ENCODE data around the gene VIP.

VIP gene

GRCh38 chr6:152736687-152737273 lies 13.8 kb upstream of the VIP start:
- Histone ChIP-seq H3K9me3 (ENCODE audit: control insufficient read depth, insufficient read depth, low read length) (no peaks in the 10 kb centered on the region), H3K4me3 (ENCODE audit: low read length) (no peak overlapping the region), H3K36me3 (ENCODE audit: control insufficient read depth, low read length) (no peaks in the 10 kb centered on the region), H3F3A (ENCODE audit: control insufficient read depth, insufficient read depth) (no peaks in the 10 kb centered on the region), H3K27me3 (ENCODE audit: control insufficient read depth, low read length) (peaks cover 3% of the 10 kb centered on the region; the same call in 1 of the 2 replicates), H3K79me2 (ENCODE audit: control insufficient read depth, low read length) (no peaks in the 10 kb centered on the region), H3K4me2 (ENCODE audit: low read length) (no peak overlapping the region), H3K27ac (ENCODE audit: low read depth, low read length) (no peak overlapping the region), H3K9me2 (replicated peaks; ENCODE audit: control insufficient read depth, low read length) (no peaks in the 10 kb centered on the region), H3K4me1 (ENCODE audit: control insufficient read depth, low read length) (no peaks in the 10 kb centered on the region), H4K20me1 (ENCODE audit: control insufficient read depth, insufficient read depth, low read depth, low read length) (no peaks in the 10 kb centered on the region)
- no peak for TF ChIP-seq EZH2phosphoT487 (IDR thresholded peaks at IDR 0.05; ENCODE audit: borderline replicate concordance, low read length)
- no peak for TF ChIP-seq CTCF (IDR thresholded peaks at IDR 0.05; ENCODE audit: low read depth, low read length, poor library complexity, severe bottlenecking)

- H3K4me3 ChIP-seq (ENCODE audit: low read length): no peak overlapping the region
- no peak overlapping the region for H3K27ac ChIP-seq (ENCODE audit: low read depth, low read length)
- no peaks in the 10 kb centered on the region for H3K9me3 ChIP-seq (ENCODE audit: control insufficient read depth, insufficient read depth, low read length)
- no peaks in the 10 kb centered on the region for H3K79me2 ChIP-seq (ENCODE audit: control insufficient read depth, low read length)
- TF ChIP-seq EZH2phosphoT487 (IDR thresholded peaks at IDR 0.05; ENCODE audit: borderline replicate concordance, low read length): no peak
- no peak for TF ChIP-seq CTCF (IDR thresholded peaks at IDR 0.05; ENCODE audit: low read depth, low read length, poor library complexity, severe bottlenecking)
- H3K27me3 ChIP-seq (ENCODE audit: control insufficient read depth, low read length): no peaks in the 10 kb centered on the region
- H3K36me3 ChIP-seq (ENCODE audit: control insufficient read depth, low read length): no peaks in the 10 kb centered on the region
- H3F3A ChIP-seq (ENCODE audit: control insufficient read depth, insufficient read depth): no peaks in the 10 kb centered on the region
- H3K4me1 ChIP-seq (ENCODE audit: control insufficient read depth, low read length): no peaks in the 10 kb centered on the region
- H3K9me2 ChIP-seq (replicated peaks; ENCODE audit: control insufficient read depth, low read length): no peaks in the 10 kb centered on the region
- H4K20me1 ChIP-seq (ENCODE audit: control insufficient read depth, insufficient read depth, low read depth, low read length): no peaks in the 10 kb centered on the region
- no peak overlapping the region for H3K4me2 ChIP-seq (ENCODE audit: low read length)
Measured at GRCh38 chr6:152745509-152746171, 5.0 kb upstream of the VIP start.

GRCh38 chr6:152746172-152746553 lies 4.4 kb upstream of the VIP start:
- Histone ChIP-seq H3K4me2 (ENCODE audit: low read length) (no peak overlapping the region), H3K79me2 (ENCODE audit: control insufficient read depth, low read length) (no peaks in the 10 kb centered on the region), H3F3A (ENCODE audit: control insufficient read depth, insufficient read depth) (no peaks in the 10 kb centered on the region), H3K9me3 (ENCODE audit: control insufficient read depth, insufficient read depth, low read length) (no peaks in the 10 kb centered on the region), H3K9me2 (replicated peaks; ENCODE audit: control insufficient read depth, low read length) (no peaks in the 10 kb centered on the region), H3K4me3 (ENCODE audit: low read length) (no peak overlapping the region), H3K27me3 (ENCODE audit: control insufficient read depth, low read length) (no peaks in the 10 kb centered on the region), H4K20me1 (ENCODE audit: control insufficient read depth, insufficient read depth, low read depth, low read length) (no peaks in the 10 kb centered on the region), H3K36me3 (ENCODE audit: control insufficient read depth, low read length) (no peaks in the 10 kb centered on the region), H3K27ac (ENCODE audit: low read depth, low read length) (no peak overlapping the region), H3K4me1 (ENCODE audit: control insufficient read depth, low read length) (no peaks in the 10 kb centered on the region)
- TF ChIP-seq EZH2phosphoT487 (IDR thresholded peaks at IDR 0.05; ENCODE audit: borderline replicate concordance, low read length) (no peak), CTCF (IDR thresholded peaks at IDR 0.05; ENCODE audit: low read depth, low read length, poor library complexity, severe bottlenecking) (no peak)

All from DOHH2 (cell line).